GM12874 (cell line): ENCODE data around the gene CPA1.

Experiments
- CTCF ChIP-seq: IDR thresholded peaks from 2 replicates; pipeline ENCODE4 v1.5.1; 2011; ENCODE audit warnings: low read depth, mild to moderate bottlenecking, control low read depth, low read length, moderate library complexity; ENCODE audit not compliant: insufficient read depth

CPA1 gene

GRCh38 chr7:130386876-130387275, 6.6 kb downstream of the CPA1 start:
- TF ChIP-seq CTCF, result no peak

GRCh38 chr7:130387306-130387627, 7.0 kb downstream of the CPA1 start:
- TF ChIP-seq CTCF, result no peak

- TF ChIP-seq CTCF, result no peak
Measured at GRCh38 chr7:130387628-130388403, 7.5 kb downstream of the CPA1 start.

GRCh38 chr7:130388671-130389070, 8.4 kb downstream of the CPA1 start:
- no peak for TF ChIP-seq CTCF

GRCh38 chr7:130390486-130390885, 10.2 kb downstream of the CPA1 start:
- no peak for TF ChIP-seq CTCF

- no peak for TF ChIP-seq CTCF
Measured at GRCh38 chr7:130393101-130393561, 12.8 kb downstream of the CPA1 start.

GRCh38 chr7:130393841-130394411, 13.6 kb downstream of the CPA1 start:
- no peak for TF ChIP-seq CTCF
